Ishikawa (cell line): ENCODE results near the gene DRC7.

Experiments
- EP300 ChIP-seq: IDR thresholded peaks from 2 replicates; pipeline ENCODE4 v1.6.1; 2012; ENCODE audit warnings: borderline replicate concordance
- MAX ChIP-seq: IDR thresholded peaks from 2 replicates; pipeline ENCODE4 v1.6.1; 2012
- RAD21 ChIP-seq: IDR thresholded peaks from 2 replicates; pipeline ENCODE4 v1.6.1; 2012; ENCODE audit warnings: low read depth
- REST ChIP-seq: IDR thresholded peaks from 2 replicates; pipeline ENCODE4 v1.6.1; 2012; ENCODE audit warnings: low read depth, mild to moderate bottlenecking

DNA sequence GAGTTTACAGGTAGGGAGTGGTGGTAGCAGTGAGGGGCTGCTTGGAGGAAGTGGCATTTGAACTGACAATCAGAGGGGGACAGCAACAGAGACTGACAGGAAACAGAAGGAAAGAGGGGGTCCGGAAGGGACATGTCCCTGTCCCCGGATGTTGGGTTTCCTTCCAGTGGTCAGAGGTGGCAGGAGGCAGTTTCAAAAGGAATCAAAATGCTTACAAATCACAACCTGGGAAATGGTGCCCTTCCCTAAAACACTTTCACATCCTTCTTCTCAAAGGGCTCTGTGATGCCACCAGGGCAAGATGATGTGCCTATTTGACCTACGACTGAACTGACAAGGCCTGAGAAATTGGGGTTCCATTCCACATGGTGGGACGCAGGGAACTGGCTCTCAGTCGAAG, 46.5 kb upstream of the DRC7 start:
- TF ChIP-seq REST (no peak), RAD21 (no peak), EP300 (no peak), MAX (no peak)
